ENCODE measurements around the gene NR4A2. TPM values are rescaled to one million over a fixed set of nuclear protein-coding genes. Genes with fewer than 3 reads are reported as not detected.

The NR4A2 gene
- total RNA-seq (2022; extraction: Qiagen RNA extraction; ENCODE audit: low read depth): 1.9 to 2.6 TPM (median 2.3 TPM) in 5 replicates

GRCh38 chr2:156332534-156333273 is at the start of gene NR4A2:
TSS of gene NR4A2 (minus strand) at chr2:156332721. CDS start at chr2:156330186, 2,535 bp downstream.

Other genes with a start within 250 kb of the NR4A2 start
- gene GPD2, start 103.7 kb upstream of the NR4A2 start, total RNA-seq (2022; extraction: Qiagen RNA extraction; ENCODE audit: low read depth): 21.6 to 36.7 TPM (median 26.7 TPM) in 5 replicates

Measured in A549 treated with GW870086 at 1 μM for 4 hours (cell line).